ENCODE data around the gene CSF1. TPM values are rescaled to one million over a fixed set of nuclear protein-coding genes. Genes with fewer than 3 reads are reported as not detected.

The CSF1 gene
- total and polyA plus RNA-seq, 2 of the 13 experiments (the other 11 are each of a cell fraction or from before 2014, with no cell fraction given), result 4.6 to 13.3 TPM

DNA sequence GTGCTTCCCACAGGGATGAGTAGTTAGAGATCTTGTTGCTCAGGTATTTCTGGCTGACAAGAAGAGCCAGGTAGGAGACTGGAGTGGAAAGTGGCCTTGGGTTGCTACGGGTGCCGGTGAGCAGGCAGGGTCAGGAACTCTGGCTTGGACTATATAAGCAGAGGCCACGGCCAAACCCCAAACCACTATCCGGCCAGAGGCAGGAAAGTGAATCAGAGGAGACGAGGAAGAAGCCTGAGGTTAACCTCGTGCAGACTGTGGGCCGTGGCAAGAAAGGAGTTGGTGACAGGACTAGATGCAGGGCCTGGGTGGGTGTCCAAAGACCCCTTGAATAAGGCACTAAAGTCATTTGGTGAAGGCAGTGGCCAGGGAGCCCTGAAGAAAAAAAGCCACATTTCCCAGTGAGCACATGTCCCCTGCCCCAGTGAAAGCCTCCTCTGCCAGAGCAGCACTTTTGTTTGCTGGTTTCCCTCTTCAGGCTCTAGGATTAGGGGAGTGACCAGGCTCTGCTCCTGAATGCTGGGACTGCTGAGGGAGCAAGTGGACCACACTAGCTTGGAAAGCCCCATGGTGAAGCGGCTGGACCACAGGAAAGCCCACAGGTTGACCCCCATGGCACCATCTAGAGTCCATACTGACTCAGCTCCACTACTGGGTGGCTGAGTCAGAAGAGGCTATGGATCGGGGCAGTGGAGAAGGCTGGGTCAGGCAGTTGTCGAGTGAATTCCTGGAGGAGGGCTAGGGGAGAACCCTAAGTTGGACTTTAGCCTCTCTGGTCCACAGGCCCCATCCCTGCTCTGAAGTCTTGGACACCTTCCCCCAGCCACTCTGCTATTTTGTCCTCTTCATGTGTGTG lies 23.4 kb downstream of the CSF1 start (continued):
- TF ChIP-seq, protein P1, sequence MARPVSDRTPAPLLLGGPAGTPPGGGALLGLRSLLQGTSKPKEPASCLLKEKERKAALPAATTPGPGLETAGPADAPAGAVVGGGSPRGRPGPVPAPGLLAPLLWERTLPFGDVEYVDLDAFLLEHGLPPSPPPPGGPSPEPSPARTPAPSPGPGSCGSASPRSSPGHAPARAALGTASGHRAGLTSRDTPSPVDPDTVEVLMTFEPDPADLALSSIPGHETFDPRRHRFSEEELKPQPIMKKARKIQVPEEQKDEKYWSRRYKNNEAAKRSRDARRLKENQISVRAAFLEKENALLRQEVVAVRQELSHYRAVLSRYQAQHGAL (CRISPR knock-in tag; IDR thresholded peaks at IDR 0.05; ENCODE audit: not compliant biosample characterization), result no peak
- peak; percentile 32; the same call in 1 of the 2 replicates for TF ChIP-seq SAP130 (CRISPR knock-in tag; IDR thresholded peaks at IDR 0.05; ENCODE audit: low read depth)
- no peak for TF ChIP-seq IKZF4 (CRISPR knock-in tag; IDR thresholded peaks at IDR 0.05; ENCODE audit: borderline replicate concordance, low read depth, not compliant biosample characterization)
- TF ChIP-seq, protein P2, sequence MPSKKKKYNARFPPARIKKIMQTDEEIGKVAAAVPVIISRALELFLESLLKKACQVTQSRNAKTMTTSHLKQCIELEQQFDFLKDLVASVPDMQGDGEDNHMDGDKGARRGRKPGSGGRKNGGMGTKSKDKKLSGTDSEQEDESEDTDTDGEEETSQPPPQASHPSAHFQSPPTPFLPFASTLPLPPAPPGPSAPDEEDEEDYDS (CRISPR knock-in tag; IDR thresholded peaks at IDR 0.05), result peak; percentile 77
- peak; percentile 30 for TF ChIP-seq ZNF883 (CRISPR knock-in tag; IDR thresholded peaks at IDR 0.05; ENCODE audit: not compliant biosample characterization)
- no peak for TF ChIP-seq SOX13 (IDR thresholded peaks at IDR 0.05)
- TF ChIP-seq SOX13 (CRISPR knock-in tag; conservative IDR thresholded peaks at IDR 0.05 in 1 of 2, IDR thresholded peaks at IDR 0.05 in 1 of 2), result no peak
- TF ChIP-seq ZNF382 (CRISPR knock-in tag; IDR thresholded peaks at IDR 0.05; ENCODE audit: borderline replicate concordance), result no peak
- no peak for TF ChIP-seq CBX2 (IDR thresholded peaks at IDR 0.05; ENCODE audit: low read depth, low read length)
- TF ChIP-seq CBX2 (CRISPR knock-in tag; IDR thresholded peaks at IDR 0.05; ENCODE audit: low read depth), result no peak
- no peak for TF ChIP-seq PHF5A (CRISPR knock-in tag; IDR thresholded peaks at IDR 0.05; ENCODE audit: low read depth, unreplicated experiment)
- TF ChIP-seq FOSL2 (CRISPR knock-in tag; IDR thresholded peaks at IDR 0.05), result 0 out of 2 replicates have a peak, but pooled peaks have one; percentile 60
- TF ChIP-seq, protein P3, sequence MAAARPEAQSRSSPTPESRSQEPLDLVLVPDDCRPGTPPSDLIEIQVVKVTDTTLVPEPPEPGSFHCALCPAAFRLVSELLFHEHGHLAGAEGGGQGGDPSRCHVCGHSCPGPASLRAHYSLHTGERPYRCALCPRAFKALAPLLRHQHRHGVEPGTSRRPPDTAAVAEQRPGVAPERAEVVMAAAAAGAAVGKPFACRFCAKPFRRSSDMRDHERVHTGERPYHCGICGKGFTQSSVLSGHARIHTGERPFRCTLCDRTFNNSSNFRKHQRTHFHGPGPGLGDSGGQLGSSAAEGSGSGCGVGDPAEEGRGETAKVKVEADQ (CRISPR knock-in tag; IDR thresholded peaks at IDR 0.05; ENCODE audit: borderline replicate concordance), result no peak
- TF ChIP-seq MAZ (IDR thresholded peaks at IDR 0.05; ENCODE audit: borderline replicate concordance, low read depth, low read length), result no peak
- TF ChIP-seq MAZ (CRISPR knock-in tag; IDR thresholded peaks at IDR 0.05; ENCODE audit: low read depth), result peak; percentile 10; the same call in 1 of the 2 replicates
- 0 out of 2 replicates have a peak, but pooled peaks have one; percentile 12 for TF ChIP-seq ZNF34 (CRISPR knock-in tag; IDR thresholded peaks at IDR 0.05; ENCODE audit: borderline replicate concordance)
- TF ChIP-seq ZNF230 (CRISPR knock-in tag; IDR thresholded peaks at IDR 0.05), result 0 out of 2 replicates have a peak, but pooled peaks have one; percentile 18
- TF ChIP-seq ZMAT3 (CRISPR knock-in tag; conservative IDR thresholded peaks at IDR 0.05), result 0 out of 2 replicates have a peak, but pooled peaks have one; percentile 13
- TF ChIP-seq, protein P4, sequence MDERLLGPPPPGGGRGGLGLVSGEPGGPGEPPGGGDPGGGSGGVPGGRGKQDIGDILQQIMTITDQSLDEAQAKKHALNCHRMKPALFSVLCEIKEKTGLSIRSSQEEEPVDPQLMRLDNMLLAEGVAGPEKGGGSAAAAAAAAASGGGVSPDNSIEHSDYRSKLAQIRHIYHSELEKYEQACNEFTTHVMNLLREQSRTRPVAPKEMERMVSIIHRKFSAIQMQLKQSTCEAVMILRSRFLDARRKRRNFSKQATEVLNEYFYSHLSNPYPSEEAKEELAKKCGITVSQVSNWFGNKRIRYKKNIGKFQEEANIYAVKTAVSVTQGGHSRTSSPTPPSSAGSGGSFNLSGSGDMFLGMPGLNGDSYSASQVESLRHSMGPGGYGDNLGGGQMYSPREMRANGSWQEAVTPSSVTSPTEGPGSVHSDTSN (CRISPR knock-in tag; IDR thresholded peaks at IDR 0.05), result no peak
- no peak for TF ChIP-seq ZSCAN30 (CRISPR knock-in tag; IDR thresholded peaks at IDR 0.05)
- 0 out of 2 replicates have a peak, but pooled peaks have one; percentile 33 for TF ChIP-seq ZNF296 (CRISPR knock-in tag; conservative IDR thresholded peaks at IDR 0.05)
- TF ChIP-seq, protein P5, sequence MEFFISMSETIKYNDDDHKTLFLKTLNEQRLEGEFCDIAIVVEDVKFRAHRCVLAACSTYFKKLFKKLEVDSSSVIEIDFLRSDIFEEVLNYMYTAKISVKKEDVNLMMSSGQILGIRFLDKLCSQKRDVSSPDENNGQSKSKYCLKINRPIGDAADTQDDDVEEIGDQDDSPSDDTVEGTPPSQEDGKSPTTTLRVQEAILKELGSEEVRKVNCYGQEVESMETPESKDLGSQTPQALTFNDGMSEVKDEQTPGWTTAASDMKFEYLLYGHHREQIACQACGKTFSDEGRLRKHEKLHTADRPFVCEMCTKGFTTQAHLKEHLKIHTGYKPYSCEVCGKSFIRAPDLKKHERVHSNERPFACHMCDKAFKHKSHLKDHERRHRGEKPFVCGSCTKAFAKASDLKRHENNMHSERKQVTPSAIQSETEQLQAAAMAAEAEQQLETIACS (CRISPR knock-in tag; IDR thresholded peaks at IDR 0.05), result no peak
- TF ChIP-seq POLR2G (IDR thresholded peaks at IDR 0.05; ENCODE audit: low read depth, low read length), result peak; percentile 48; the same call in 1 of the 2 replicates
- 0 out of 2 replicates have a peak, but pooled peaks have one; percentile 63 for TF ChIP-seq ZNF550 (CRISPR knock-in tag; IDR thresholded peaks at IDR 0.05; ENCODE audit: borderline replicate concordance)
- TF ChIP-seq YEATS2 (CRISPR knock-in tag; IDR thresholded peaks at IDR 0.05; ENCODE audit: borderline replicate concordance), result peak; percentile 38; the same call in 1 of the 2 replicates

All from HepG2 (cell line).